ENCODE measurements around the gene HSPA12B. TPM values are rescaled to one million over a fixed set of nuclear protein-coding genes. Genes with fewer than 3 reads are reported as not detected.

The HSPA12B gene
- total RNA-seq, 4 donors from 2014 or later: 7.7 to 58.2 (median 19.3) TPM

DNA sequence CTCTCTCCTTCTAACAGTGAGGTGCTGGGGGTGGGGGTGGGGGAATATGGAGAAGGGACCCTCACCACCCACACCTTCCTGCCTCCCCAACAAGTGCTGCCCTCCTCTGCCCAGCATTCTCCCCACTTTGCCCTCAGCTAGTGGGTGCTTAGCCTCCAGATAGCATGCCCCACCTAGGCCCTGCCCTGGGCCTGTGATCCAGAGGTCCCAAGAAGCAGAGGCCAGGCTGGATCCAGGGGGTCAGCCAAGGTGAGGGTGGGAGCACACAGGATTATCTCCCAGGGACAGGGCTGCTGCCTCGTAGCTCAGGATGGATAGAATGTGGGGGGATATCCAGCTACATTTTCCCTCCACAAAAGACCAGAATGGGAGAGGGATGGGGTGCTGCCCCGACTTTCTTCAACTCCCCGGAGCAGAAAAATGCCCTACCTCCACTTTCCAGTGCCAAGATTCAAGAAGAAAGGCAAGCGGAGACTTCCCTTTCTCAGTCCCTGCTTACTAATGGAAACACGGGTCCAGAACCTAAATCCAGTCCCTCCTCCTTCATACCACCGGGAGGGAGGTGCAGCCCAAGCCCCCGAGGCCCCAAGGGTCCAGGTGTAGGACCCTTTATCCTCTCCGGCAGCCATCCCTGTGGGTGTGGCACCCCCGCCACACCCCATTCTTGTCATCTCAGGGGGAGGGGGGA, 34.1 kb downstream of the HSPA12B start:
- no peak for TF ChIP-seq CTCF (IDR thresholded peaks at IDR 0.05)
- no peak for DNase-seq (ENCODE audit: low spot score)
- ATAC-seq (ENCODE audit: low FRiP score): no peak

GRCh38 chr20:3767110-3767426, 34.6 kb downstream of the HSPA12B start:
- TF ChIP-seq CTCF (IDR thresholded peaks at IDR 0.05): no peak
- ATAC-seq (ENCODE audit: low FRiP score): peak; percentile 12
- no peak for DNase-seq (ENCODE audit: low spot score)

GRCh38 chr20:3767427-3768341, 35.2 kb downstream of the HSPA12B start, which contains the start of gene ADISSP:
Gene ADISSP (minus strand): TSS chr20:3767753. CDS start chr20:3760100, 7,653 bp downstream.
- ATAC-seq (ENCODE audit: low FRiP score) (peak; percentile 95), DNase-seq (ENCODE audit: low spot score) (peak; percentile 88)
- no peak for TF ChIP-seq CTCF (IDR thresholded peaks at IDR 0.05)

GRCh38 chr20:3768342-3769130, 36.1 kb downstream of the HSPA12B start:
- DNase-seq (ENCODE audit: low spot score): peak; percentile 44
- no peak for TF ChIP-seq CTCF (IDR thresholded peaks at IDR 0.05)
- peak; percentile 42 for ATAC-seq (ENCODE audit: low FRiP score)

DNA sequence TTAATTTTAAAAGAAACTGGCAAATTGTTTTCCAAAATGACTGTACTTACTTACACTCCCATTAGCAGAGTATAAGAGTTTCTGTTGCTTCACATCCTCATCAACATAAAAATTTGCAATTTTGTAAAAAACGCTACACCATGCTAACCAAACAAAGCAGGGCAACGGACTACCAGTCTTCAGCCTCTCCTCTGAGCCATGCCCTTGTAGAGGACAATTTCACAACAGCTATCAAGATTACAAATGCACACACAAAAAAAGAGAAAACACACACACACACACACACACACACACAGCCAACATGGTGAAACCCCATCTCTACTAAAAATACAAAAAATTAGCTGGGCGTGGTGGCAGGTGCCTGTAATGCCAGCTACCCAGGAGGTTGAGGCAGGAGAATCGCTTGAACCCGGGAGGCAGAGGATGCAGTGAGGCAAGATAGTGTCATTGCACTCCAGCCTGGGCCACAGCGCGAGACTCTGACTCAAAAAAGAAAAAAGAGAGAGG, 39.1 kb downstream of the HSPA12B start:
- DNase-seq (ENCODE audit: low spot score) (no peak), ATAC-seq (ENCODE audit: low FRiP score) (no peak)
- TF ChIP-seq CTCF (IDR thresholded peaks at IDR 0.05): no peak

GRCh38 chr20:3775457-3776108, 43.1 kb downstream of the HSPA12B start:
- DNase-seq (ENCODE audit: low spot score): no peak
- no peak for ATAC-seq (ENCODE audit: low FRiP score)
- TF ChIP-seq CTCF (IDR thresholded peaks at IDR 0.05): no peak
